Smooth muscle cell (in vitro differentiated cells): ENCODE results near the gene RNF223. TPM values are rescaled to one million over a fixed set of nuclear protein-coding genes. Genes with fewer than 3 reads are reported as not detected.

Source experiments
- DNase-seq: peaks from one replicate; lab custom pipeline; 2025; ENCODE audit not compliant: unreplicated experiment; lab: John Stamatoyannopoulos, UW
- H2AFZ ChIP-seq: fragments of 200-600 bp; sonication (generic); 2 replicates; pipeline ENCODE4 v1.6.0; 2016; ENCODE audit warnings: antibody characterized with exemption, low read depth, mild to moderate bottlenecking
- H3F3A ChIP-seq: fragments of 200-600 bp; sonication (generic); 2 replicates; pipeline ENCODE4 v1.6.0; 2017; ENCODE audit warnings: antibody characterized with exemption, low read depth
- H3K27ac ChIP-seq: fragments of 200-600 bp; sonication (generic); 2 replicates; pipeline ENCODE4 v1.5.1; 2016; ENCODE audit warnings: low read depth, mild to moderate bottlenecking
- H3K27me3 ChIP-seq: fragments of 200-600 bp; sonication (generic); 2 replicates; pipeline ENCODE4 v1.6.1; 2016; ENCODE audit warnings: low read depth, mild to moderate bottlenecking
- H3K36me3 ChIP-seq: fragments of 200-600 bp; sonication (generic); 2 replicates; pipeline ENCODE4 v1.5.1; 2016; ENCODE audit warnings: low read depth
- H3K4me1 ChIP-seq: fragments of 200-600 bp; sonication (generic); 2 replicates; pipeline ENCODE4 v1.5.1; 2016; ENCODE audit warnings: low read depth
- H3K4me2 ChIP-seq: fragments of 200-600 bp; sonication (generic); 2 replicates; pipeline ENCODE4 v1.6.0; 2016; ENCODE audit warnings: mild to moderate bottlenecking
- H3K4me3 ChIP-seq: fragments of 200-600 bp; sonication (generic); 2 replicates; pipeline ENCODE4 v1.5.1; 2016; ENCODE audit warnings: mild to moderate bottlenecking
- H3K79me2 ChIP-seq: fragments of 200-600 bp; sonication (generic); 2 replicates; pipeline ENCODE4 v1.6.0; 2016; ENCODE audit warnings: low read depth, mild to moderate bottlenecking
- H3K9ac ChIP-seq: fragments of 200-600 bp; sonication (generic); 2 replicates; pipeline ENCODE4 v1.6.0; 2016; ENCODE audit warnings: low read depth
- H3K9me3 ChIP-seq: fragments of 200-600 bp; sonication (generic); replicated peaks from 2 replicates; pipeline ENCODE4 v1.5.1; 2016; ENCODE audit warnings: low read depth
- H4K20me1 ChIP-seq: fragments of 200-600 bp; sonication (generic); 2 replicates; pipeline ENCODE4 v1.6.0; 2016; ENCODE audit warnings: low read depth
- CTCF ChIP-seq: fragments of 200-600 bp; sonication (generic); IDR thresholded peaks from 2 replicates; pipeline ENCODE4 v1.5.1; 2017; ENCODE audit warnings: borderline replicate concordance, mild to moderate bottlenecking, antibody characterized with exemption; ENCODE audit not compliant: insufficient read depth, poor library complexity, severe bottlenecking
- WGBS: methylation state at CpG from one replicate; pipeline ENCODE4 v1.1.7; 2016; ENCODE audit warnings: low lambda C conversion rate; 5-methylcytosine and 5-hydroxymethylcytosine counted together
- polyA plus RNA-seq: library from polyadenylated mRNA; unstranded; fragments of >200 nt; fragmentation: Nextera tagmentation; extraction: Ambion mirVana; gene quantifications from 2 replicates; pipeline ENCODE4 v1.2.1, GENCODE V29; 2016
- total RNA-seq: library from RNA; depleted of rRNA; stranded (reverse); fragments of >200 nt; gene quantifications from 2 replicates; pipeline ENCODE4 v1.2.3, GENCODE V29; 2014

RNF223 gene
- total and polyA plus RNA-seq, 2 experiments from 2014 or later, result 1.6 to 4.3 TPM

- Histone ChIP-seq H4K20me1 (peaks cover 8% of the 10 kb centered on the region), H3K4me3 (no peak overlapping the region), H3K4me1 (no peaks in the 10 kb centered on the region), H3K27me3 (no peaks in the 10 kb centered on the region), H3K79me2 (no peaks in the 10 kb centered on the region), H3K36me3 (no peaks in the 10 kb centered on the region), H3K9me3 (no peaks in the 10 kb centered on the region), H3K4me2 (no peak overlapping the region), H2AFZ (no peak overlapping the region), H3F3A (no peaks in the 10 kb centered on the region), H3K27ac (no peak overlapping the region), H3K9ac (no peak overlapping the region)
- 97% methylated on average over 19 of the region's 19 CpGs for WGBS
- no peak for TF ChIP-seq CTCF
- no peak for DNase-seq
These were observed 26.7 kb downstream of the RNF223 start for GRCh38 chr1:1047407-1047806.

GRCh38 chr1:1046767-1047166 lies 27.3 kb downstream of the RNF223 start:
- Histone ChIP-seq H3K27ac (no peak overlapping the region), H3K9ac (no peak overlapping the region), H3K9me3 (no peaks in the 10 kb centered on the region), H3K4me2 (no peak overlapping the region), H2AFZ (no peak overlapping the region), H3K36me3 (no peaks in the 10 kb centered on the region), H3K79me2 (no peaks in the 10 kb centered on the region), H3F3A (no peaks in the 10 kb centered on the region), H3K4me3 (no peak overlapping the region), H3K27me3 (no peaks in the 10 kb centered on the region), H4K20me1 (peaks cover 14% of the 10 kb centered on the region), H3K4me1 (no peaks in the 10 kb centered on the region)
- no peak for DNase-seq
- 99% methylated on average over 23 of the region's 26 CpGs for WGBS
- TF ChIP-seq CTCF, result no peak

GRCh38 chr1:1046243-1046642 lies 27.9 kb downstream of the RNF223 start:
- TF ChIP-seq CTCF, result no peak
- peaks cover 18% of the 10 kb centered on the region for H4K20me1 ChIP-seq
- no peaks in the 10 kb centered on the region for H3K36me3 ChIP-seq
- no peaks in the 10 kb centered on the region for H3K4me1 ChIP-seq
- H3K4me2 ChIP-seq, result no peak overlapping the region
- WGBS, result 100% methylated on average over 8 of the region's 20 CpGs
- no peaks in the 10 kb centered on the region for H3K79me2 ChIP-seq
- no peak overlapping the region for H3K4me3 ChIP-seq
- no peak overlapping the region for H2AFZ ChIP-seq
- no peaks in the 10 kb centered on the region for H3F3A ChIP-seq
- H3K9me3 ChIP-seq, result no peaks in the 10 kb centered on the region
- DNase-seq, result no peak
- no peak overlapping the region for H3K27ac ChIP-seq
- H3K27me3 ChIP-seq, result no peaks in the 10 kb centered on the region
- H3K9ac ChIP-seq, result no peak overlapping the region

- DNase-seq, result no peak
- H3K36me3 ChIP-seq, result no peaks in the 10 kb centered on the region
- H3F3A ChIP-seq, result no peaks in the 10 kb centered on the region
- TF ChIP-seq CTCF, result no peak
- peaks cover 4% of the 10 kb centered on the region for H3K4me1 ChIP-seq
- peaks cover 25% of the 10 kb centered on the region for H4K20me1 ChIP-seq
- WGBS, result 97% methylated on average over 21 of the region's 23 CpGs
- no peak overlapping the region for H3K4me3 ChIP-seq
- no peak overlapping the region for H2AFZ ChIP-seq
- H3K27me3 ChIP-seq, result peaks cover 1% of the 10 kb centered on the region
- no peak overlapping the region for H3K27ac ChIP-seq
- no peaks in the 10 kb centered on the region for H3K79me2 ChIP-seq
- no peak overlapping the region for H3K9ac ChIP-seq
- H3K4me2 ChIP-seq, result no peak overlapping the region
- no peaks in the 10 kb centered on the region for H3K9me3 ChIP-seq
These were observed 29.0 kb downstream of the RNF223 start for GRCh38 chr1:1045129-1045528.
